CD4-positive, alpha-beta T cell treated with Interleukin-21 for 1 hour (primary cell): ENCODE measurements around the gene ALDOC.

Experiments used
- DNase-seq: peaks from one replicate; pipeline ENCODE4 v3.0.0-alpha.2; 2020

Gene ALDOC

GRCh38 chr17:28530250-28530649 is 46.4 kb downstream of the ALDOC start:
- DNase-seq = no peak

- DNase-seq = no peak
These were observed 47.7 kb downstream of the ALDOC start for GRCh38 chr17:28529013-28529400.

- no peak for DNase-seq
These were observed 48.2 kb downstream of the ALDOC start for GRCh38 chr17:28528327-28529012.

GRCh38 chr17:28527859-28528258 is 48.8 kb downstream of the ALDOC start:
- DNase-seq = no peak

- DNase-seq = no peak
These were observed 49.5 kb downstream of the ALDOC start for GRCh38 chr17:28527181-28527681.

GRCh38 chr17:28526381-28526780 is 50.3 kb downstream of the ALDOC start:
- no peak for DNase-seq

GRCh38 chr17:28524476-28525424 is 51.9 kb downstream of the ALDOC start:
- DNase-seq = no peak

GRCh38 chr17:28523876-28524275 is 52.8 kb downstream of the ALDOC start:
- DNase-seq = no peak

- no peak for DNase-seq
These were observed 53.5 kb downstream of the ALDOC start for GRCh38 chr17:28523186-28523585.
